H1 (cell line): ENCODE measurements around the gene MMEL1. TPM values are rescaled to one million over a fixed set of nuclear protein-coding genes. Genes with fewer than 3 reads are reported as not detected.

Experiments
- CTCF ChIA-PET: fragments of 300-600 bp; sonication (Branson Sonifier 250); formaldehyde crosslinking; loops from one replicate; lab custom pipeline; 2021; ENCODE audit not compliant: partially characterized antibody; lab: Charles Lee
- POLR2A ChIA-PET: fragments of 300-600 bp; sonication (Branson Sonifier 250); formaldehyde crosslinking; loops from one replicate; lab custom pipeline; 2021; ENCODE audit warnings: inconsistent platforms; ENCODE audit not compliant: partially characterized antibody; lab: Charles Lee
- DNase-seq, 2 experiments: peaks; one replicate each; pipeline versions ENCODE4 v3.0.0 to v3.0.0-alpha.2; 2010 to 2022; ENCODE audit warnings: low spot score in 2 of 2, low read depth in 1 of 2, mixed read lengths in 1 of 2
- FAIRE-seq: peaks from 2 replicates; lab custom pipeline; 2011; peaks lifted over from hg19 to GRCh38; lab: Jason Lieb, UNC
- H2AFZ ChIP-seq: 2 replicates; pipeline ENCODE4 v1.8.1; 2012; ENCODE audit warnings: low read length, inconsistent platforms
- H2AK5ac ChIP-seq: 2 replicates; pipeline ENCODE4 v1.6.1; 2013; ENCODE audit warnings: low read depth, low read length
- H2BK120ac ChIP-seq: replicated peaks from 2 replicates; pipeline ENCODE3; 2013; ENCODE audit warnings: low read depth, low read length, inconsistent platforms
- H2BK12ac ChIP-seq: 2 replicates; pipeline ENCODE4 v1.6.1; 2013; ENCODE audit warnings: low read depth, low read length
- H2BK15ac ChIP-seq: 2 replicates; pipeline ENCODE4 v1.6.1; 2013; ENCODE audit warnings: low read length
- H2BK20ac ChIP-seq: 2 replicates; pipeline ENCODE4 v1.6.1; 2013; ENCODE audit warnings: low read length
- H2BK5ac ChIP-seq: 2 replicates; pipeline ENCODE4 v1.6.1; 2013; ENCODE audit warnings: low read depth, low read length
- H3K14ac ChIP-seq: 2 replicates; pipeline ENCODE4 v1.6.1; 2013; ENCODE audit warnings: inconsistent platforms; ENCODE audit not compliant: insufficient read length
- H3K18ac ChIP-seq: 2 replicates; pipeline ENCODE4 v1.6.1; 2013; ENCODE audit warnings: low read length; ENCODE audit errors: extremely low read depth
- H3K23ac ChIP-seq: 2 replicates; pipeline ENCODE4 v1.6.1; 2013; ENCODE audit warnings: inconsistent platforms; ENCODE audit not compliant: insufficient read length
- H3K23me2 ChIP-seq: 2 replicates; pipeline ENCODE4 v1.6.1; 2013; ENCODE audit warnings: low read depth, low read length
- H3K27ac ChIP-seq: 2 replicates; pipeline ENCODE4 v1.6.1; 2011; ENCODE audit warnings: low read depth, low read length, inconsistent platforms
- H3K27me3 ChIP-seq, 4 experiments: replicated peaks in 1 of 4; 1 replicate in 1 of 4; 2 replicates in 3 of 4; pipeline versions ENCODE4 v1.6.1 to v1.8.1; 2011 to 2013; ENCODE audit warnings: low read length in 3 of 4, mild to moderate bottlenecking in 3 of 4, inconsistent platforms in 2 of 4, mixed read lengths in 2 of 4, moderate library complexity in 1 of 4; ENCODE audit not compliant: control insufficient read depth in 3 of 4, insufficient read depth in 3 of 4; ENCODE audit errors: extremely low read depth in 1 of 4
- H3K36me3 ChIP-seq, 4 experiments: 2 replicates each; pipeline versions ENCODE4 v1.6.1 to v1.8.1; 2011 to 2013; ENCODE audit warnings: mild to moderate bottlenecking in 4 of 4, low read length in 3 of 4, moderate library complexity in 2 of 4, control low read depth in 1 of 4, inconsistent platforms in 1 of 4; ENCODE audit not compliant: insufficient read depth in 4 of 4, control insufficient read depth in 2 of 4
- H3K4ac ChIP-seq: replicated peaks from 2 replicates; pipeline ENCODE3; 2013; ENCODE audit warnings: low read length, low read depth, mixed read lengths, inconsistent platforms; ENCODE audit not compliant: insufficient read length
- H3K4me1 ChIP-seq, 4 experiments: replicated peaks in 1 of 4; 1 replicate in 1 of 4; 2 replicates in 3 of 4; pipeline versions ENCODE4 v1.6.1 to v1.8.1; 2011 to 2013; ENCODE audit warnings: low read length in 3 of 4, inconsistent platforms in 2 of 4, mixed read lengths in 1 of 4; ENCODE audit not compliant: insufficient read depth in 4 of 4, control insufficient read depth in 3 of 4
- H3K4me2 ChIP-seq, 2 experiments: 2 replicates each; pipeline versions ENCODE4 v1.6.1 to v1.8.1; 2011 to 2013; ENCODE audit warnings: low read depth in 2 of 2, low read length in 2 of 2, control low read depth in 1 of 2, inconsistent platforms in 1 of 2, mild to moderate bottlenecking in 1 of 2; ENCODE audit not compliant: insufficient read depth in 1 of 2
- H3K4me3 ChIP-seq, 4 experiments: fragments of 200-600, 300-600 bp in 1 of 4; sonication (generic), shearing (Covaris generic), sonication (Bioruptor Twin) in 1 of 4; 2 replicates each; pipeline versions ENCODE4 v1.5.1 to v1.8.1; 2011 to 2016; ENCODE audit warnings: low read length in 4 of 4, low read depth in 3 of 4, control low read depth in 2 of 4, inconsistent platforms in 2 of 4, mild to moderate bottlenecking in 2 of 4, mixed read lengths in 1 of 4, moderate library complexity in 1 of 4; ENCODE audit not compliant: insufficient read depth in 2 of 4; ENCODE audit errors: extremely low read depth in 1 of 4
- H3K56ac ChIP-seq: replicated peaks from 2 replicates; pipeline ENCODE3; 2013; ENCODE audit warnings: low read depth, mild to moderate bottlenecking, mixed read lengths, low read length, inconsistent platforms; ENCODE audit not compliant: insufficient read length
- H3K79me1 ChIP-seq: 2 replicates; pipeline ENCODE4 v1.6.1; 2013; ENCODE audit warnings: low read depth, low read length, control low read depth
- H3K79me2 ChIP-seq, 2 experiments: 2 replicates each; pipeline versions ENCODE4 v1.6.1 to v1.8.1; 2012 to 2013; ENCODE audit warnings: low read length in 2 of 2, mild to moderate bottlenecking in 2 of 2, inconsistent platforms in 1 of 2; ENCODE audit not compliant: insufficient read depth in 2 of 2, control insufficient read depth in 1 of 2
- H3K9ac ChIP-seq, 4 experiments: replicated peaks in 1 of 4; 1 replicate in 1 of 4; 2 replicates in 3 of 4; pipeline versions ENCODE4 v1.6.1 to v1.8.1; 2011 to 2013; ENCODE audit warnings: low read depth in 3 of 4, low read length in 3 of 4, control low read depth in 2 of 4, mild to moderate bottlenecking in 2 of 4, moderate library complexity in 2 of 4, inconsistent platforms in 1 of 4; ENCODE audit errors: extremely low read depth in 1 of 4
- H3K9me3 ChIP-seq, 2 experiments: 2 replicates each; pipeline versions ENCODE4 v1.6.1 to v1.8.1; 2012 to 2013; ENCODE audit warnings: mild to moderate bottlenecking in 2 of 2, moderate library complexity in 2 of 2, control low read depth in 1 of 2, inconsistent platforms in 1 of 2, low read depth in 1 of 2, low read length in 1 of 2, mixed read lengths in 1 of 2; ENCODE audit not compliant: insufficient read depth in 2 of 2
- H4K20me1 ChIP-seq, 2 experiments: replicated peaks in 1 of 2; 2 replicates each; pipeline versions ENCODE3 to v1.8.1; 2011 to 2013; ENCODE audit warnings: inconsistent platforms in 2 of 2, low read length in 2 of 2, mild to moderate bottlenecking in 1 of 2; ENCODE audit not compliant: insufficient read depth in 2 of 2, control insufficient read depth in 1 of 2
- H4K5ac ChIP-seq: 2 replicates; pipeline ENCODE4 v1.6.1; 2013; ENCODE audit warnings: low read length, low read depth, mixed read lengths, inconsistent platforms; ENCODE audit not compliant: insufficient read length
- H4K8ac ChIP-seq: 2 replicates; pipeline ENCODE4 v1.8.0; 2013; ENCODE audit warnings: mild to moderate bottlenecking, moderate library complexity, low read length, inconsistent platforms; ENCODE audit not compliant: insufficient read depth; ENCODE audit errors: extremely low read depth
- H4K91ac ChIP-seq: replicated peaks from 2 replicates; pipeline ENCODE3; 2013; ENCODE audit warnings: low read length, mixed read lengths, inconsistent platforms; ENCODE audit not compliant: insufficient read length
- BACH1 ChIP-seq: IDR thresholded peaks from 2 replicates; pipeline ENCODE4 v1.6.1; 2012; ENCODE audit warnings: low read length, improper control_type of control experiment
- KDM5A ChIP-seq: fragments of 200-600 bp; IDR thresholded peaks from 2 replicates; pipeline ENCODE4 v1.7.1; 2012; ENCODE audit warnings: mild to moderate bottlenecking, low read length, inconsistent platforms, mixed read lengths
- POLR2A ChIP-seq, 2 experiments: IDR thresholded peaks; 1 replicate in 1 of 2; 2 replicates in 1 of 2; pipeline ENCODE4 v1.6.1; 2011; ENCODE audit warnings: low read depth in 2 of 2, low read length in 2 of 2, mild to moderate bottlenecking in 2 of 2; ENCODE audit errors: control extremely low read depth in 1 of 2
- YY1 ChIP-seq: IDR thresholded peaks from 2 replicates; pipeline ENCODE4 v1.6.1; 2011; ENCODE audit warnings: low read depth, mild to moderate bottlenecking, low read length
- WGBS, 2 experiments: shearing (Covaris generic) in 1 of 2; methylation state at CpG; one replicate each; pipeline versions ENCODE4 v1.1.6 to v1.1.7; 2013 to 2015; ENCODE audit warnings: low lambda C conversion rate in 2 of 2, mixed read lengths in 2 of 2, inconsistent platforms in 1 of 2, low coverage in 1 of 2, missing lambda C conversion rate in 1 of 2; ENCODE audit not compliant: insufficient replicate concordance in 2 of 2, insufficient coverage in 1 of 2, insufficient read length in 1 of 2; ENCODE audit errors: extremely low coverage in 1 of 2, missing lambda C conversion rate in 1 of 2; 5-methylcytosine and 5-hydroxymethylcytosine counted together
- polyA plus RNA-seq, 7 experiments: library from polyadenylated mRNA; depleted of rRNA in 3 of 7; stranded (reverse) in 5 of 7; unstranded in 2 of 7; fragments of >200 nt in 5 of 7; fragments of 200-250 nt in 2 of 7; gene quantifications; 1 replicate in 5 of 7; 2 replicates in 1 of 7; 4 replicates in 1 of 7; pipeline versions ENCODE4 v1.2.1 to v1.2.3, GENCODE V29; 2011 to 2013; ENCODE audit warnings: missing spikeins in 2 of 7, mixed read lengths in 2 of 7
- total RNA-seq: library from RNA; stranded (reverse); fragmentation: NEBNext Ultra II Directional; extraction: Animal tissue kit (Norgen Biotek cat#: 25700); gene quantifications from 2 replicates; pipeline ENCODE4 v1.2.1, GENCODE V29; 2021
- TF ChIP-seq, protein P1 (sequence below): IDR thresholded peaks from 2 replicates; pipeline ENCODE4 v1.6.1; 2012; ENCODE audit warnings: low read length, inconsistent platforms

The MMEL1 gene
- total and polyA plus RNA-seq, 2 of the 8 experiments (the other 6 are each of a cell fraction or from before 2014, with no cell fraction given) = 0.91 to 1.7 TPM

- Histone ChIP-seq H4K20me1 (no peaks in the 10 kb centered on the region), H2BK5ac (peak overlapping the region; percentile 71; the same call in 1 of the 2 replicates), H3K14ac (no peak overlapping the region), H3K4ac (peak overlapping the region; percentile 57), H4K5ac (peak overlapping the region; percentile 68), H3K18ac (peak overlapping the region; percentile 87), H2AFZ (no peak overlapping the region), H3K79me2 (no peaks in the 10 kb centered on the region), H2BK15ac (no peak overlapping the region; the same call in 1 of the 2 replicates), H3K56ac (peak overlapping the region; percentile 10), H3K4me2 (peak overlapping the region; percentile 82 to 92), H3K27me3 (peaks cover 0 to 8% (median 5%) of the 10 kb centered on the region in 4 experiments; a peak in 3 of 7 replicates), H2BK12ac (peak overlapping the region; percentile 43; the same call in 1 of the 2 replicates), H4K8ac (peak overlapping the region; percentile 21; the same call in 1 of the 2 replicates), H3K23ac (no peak overlapping the region), H3K4me1 (peaks cover 0 to 31% (median 28%) of the 10 kb centered on the region in 4 experiments; a peak in 6 of 7 replicates), H3K36me3 (no peaks in the 10 kb centered on the region), H3K9ac (0 out of 7 replicates have a peak overlapping the region, but pooled peaks of 1 of the 4 experiments have one; percentile 20), H3K79me1 (no peaks in the 10 kb centered on the region), H3K4me3 (peak overlapping the region; percentile 51 to 75 (median 63)), H3K9me3 (no peaks in the 10 kb centered on the region), H2AK5ac (no peak overlapping the region), H4K91ac (peak overlapping the region; percentile 65), H2BK120ac (peak overlapping the region; percentile 64), H3K23me2 (peaks cover 10% of the 10 kb centered on the region; the same call in 1 of the 2 replicates), H2BK20ac (0 out of 2 replicates have a peak overlapping the region, but pooled peaks have one; percentile 10), H3K27ac (no peak overlapping the region)
- WGBS, 2 experiments = 18% methylated on average over 23 of the region's 27 CpGs; no CpG with 5 or more reads in 1 of the 2 experiments
- DNase-seq (no peak), FAIRE-seq (no peak)
- TF ChIP-seq, protein P1, sequence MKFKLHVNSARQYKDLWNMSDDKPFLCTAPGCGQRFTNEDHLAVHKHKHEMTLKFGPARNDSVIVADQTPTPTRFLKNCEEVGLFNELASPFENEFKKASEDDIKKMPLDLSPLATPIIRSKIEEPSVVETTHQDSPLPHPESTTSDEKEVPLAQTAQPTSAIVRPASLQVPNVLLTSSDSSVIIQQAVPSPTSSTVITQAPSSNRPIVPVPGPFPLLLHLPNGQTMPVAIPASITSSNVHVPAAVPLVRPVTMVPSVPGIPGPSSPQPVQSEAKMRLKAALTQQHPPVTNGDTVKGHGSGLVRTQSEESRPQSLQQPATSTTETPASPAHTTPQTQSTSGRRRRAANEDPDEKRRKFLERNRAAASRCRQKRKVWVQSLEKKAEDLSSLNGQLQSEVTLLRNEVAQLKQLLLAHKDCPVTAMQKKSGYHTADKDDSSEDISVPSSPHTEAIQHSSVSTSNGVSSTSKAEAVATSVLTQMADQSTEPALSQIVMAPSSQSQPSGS = no peak
- TF ChIP-seq YY1 = peak; percentile 76; the same call in 1 of the 2 replicates
- TF ChIP-seq KDM5A = no peak
- TF ChIP-seq BACH1 = peak; percentile 16; the same call in 1 of the 2 replicates
- no peak for TF ChIP-seq POLR2A (IDR thresholded peaks at IDR 0.05; ENCODE audit: control extremely low read depth in 1 of 2, low read depth in 2 of 2, low read length in 2 of 2)
- CTCF ChIA-PET = interaction anchor here (0.6 to 3.7 kb wide), 32 partner anchors 8 to 1546 kb away, joined by 3 to 27 read pairs (median 4); partner anchors contain the start of genes HES5, PANK4 and PEX10
- POLR2A ChIA-PET = interaction anchor here (0.6 to 1.7 kb wide), 13 partner anchors 12 to 513 kb away, joined by 3 to 9 read pairs (median 3); partner anchors contain the start of genes MORN1, PANK4 and RER1
Measured at GRCh38 chr1:2547210-2548067, 85.4 kb downstream of the MMEL1 start.
